Measurements from ENCODE around the gene MBD3. TPM values are rescaled to one million over a fixed set of nuclear protein-coding genes. Genes with fewer than 3 reads are reported as not detected.

Gene MBD3
- total RNA-seq, 6 experiments from 2014 or later: 75.6 to 104 (median 85.7) TPM

- H3K27me3 Mint-ChIP-seq (ENCODE audit: insufficient read depth): no peaks in the 10 kb centered on the region
- no peak for TF ChIP-seq CTCF (IDR thresholded peaks at IDR 0.05)
These were observed 32.3 kb downstream of the MBD3 start for GRCh38 chr19:1560286-1560882.

GRCh38 chr19:1558552-1558951, 34.1 kb downstream of the MBD3 start:
- no peak overlapping the region for H3K27ac Mint-ChIP-seq
- no peak for DNase-seq
- no peaks in the 10 kb centered on the region for H3K36me3 Mint-ChIP-seq (ENCODE audit: low read depth)
- no peaks in the 10 kb centered on the region for H3K27me3 Mint-ChIP-seq (ENCODE audit: insufficient read depth)
- no peaks in the 10 kb centered on the region for H3K4me1 Mint-ChIP-seq (ENCODE audit: low read depth)
- no peak overlapping the region for H3K4me3 Mint-ChIP-seq
- no peaks in the 10 kb centered on the region for H3K9me3 Mint-ChIP-seq
- TF ChIP-seq CTCF (IDR thresholded peaks at IDR 0.05): no peak

More at GRCh38 chr19:1560286-1560882, 32.3 kb downstream of the MBD3 start:
- Mint-ChIP-seq H3K9me3 (no peaks in the 10 kb centered on the region), H3K4me3 (no peak overlapping the region), H3K36me3 (ENCODE audit: low read depth) (no peaks in the 10 kb centered on the region), H3K27ac (no peak overlapping the region), H3K4me1 (ENCODE audit: low read depth) (no peaks in the 10 kb centered on the region)
- DNase-seq: no peak

GRCh38 chr19:1556390-1557070, 36.1 kb downstream of the MBD3 start:
- Mint-ChIP-seq H3K27ac (no peak overlapping the region), H3K36me3 (ENCODE audit: low read depth) (no peaks in the 10 kb centered on the region), H3K9me3 (no peaks in the 10 kb centered on the region), H3K4me3 (no peak overlapping the region), H3K4me1 (ENCODE audit: low read depth) (no peaks in the 10 kb centered on the region), H3K27me3 (ENCODE audit: insufficient read depth) (no peaks in the 10 kb centered on the region)
- no peak for DNase-seq
- no peak for TF ChIP-seq CTCF (IDR thresholded peaks at IDR 0.05)

GRCh38 chr19:1555487-1556389, 36.9 kb downstream of the MBD3 start:
- no peaks in the 10 kb centered on the region; the same call in 1 of the 2 replicates for H3K27me3 Mint-ChIP-seq (ENCODE audit: insufficient read depth)
- H3K9me3 Mint-ChIP-seq: no peaks in the 10 kb centered on the region
- H3K4me3 Mint-ChIP-seq: no peak overlapping the region
- no peak for DNase-seq
- H3K4me1 Mint-ChIP-seq (ENCODE audit: low read depth): no peaks in the 10 kb centered on the region
- H3K27ac Mint-ChIP-seq: no peak overlapping the region
- TF ChIP-seq CTCF (IDR thresholded peaks at IDR 0.05): no peak
- no peaks in the 10 kb centered on the region for H3K36me3 Mint-ChIP-seq (ENCODE audit: low read depth)

- no peak overlapping the region for H3K27ac Mint-ChIP-seq
- no peak for DNase-seq
- no peaks in the 10 kb centered on the region for H3K9me3 Mint-ChIP-seq
- TF ChIP-seq CTCF (IDR thresholded peaks at IDR 0.05): no peak
- H3K4me1 Mint-ChIP-seq (ENCODE audit: low read depth): no peaks in the 10 kb centered on the region
- H3K27me3 Mint-ChIP-seq (ENCODE audit: insufficient read depth): no peaks in the 10 kb centered on the region; the same call in 1 of the 2 replicates
- no peaks in the 10 kb centered on the region for H3K36me3 Mint-ChIP-seq (ENCODE audit: low read depth)
- H3K4me3 Mint-ChIP-seq: no peak overlapping the region
These were observed 37.7 kb downstream of the MBD3 start for GRCh38 chr19:1554968-1555367.
